KMS-11 (cell line): ENCODE results near the gene EQTN.

Source experiments
- H2AFZ ChIP-seq: fragments of 200-600 bp; sonication (generic); 2 replicates; pipeline ENCODE4 v1.6.1; 2016; ENCODE audit warnings: antibody characterized with exemption, mixed run types, low read depth
- H3K27ac ChIP-seq: fragments of 200-600 bp; sonication (generic); 2 replicates; pipeline ENCODE4 v1.6.1; 2016; ENCODE audit warnings: mild to moderate bottlenecking, mixed run types
- H3K27me3 ChIP-seq: fragments of 200-600 bp; sonication (generic); 2 replicates; pipeline ENCODE4 v1.6.1; 2017; ENCODE audit warnings: mild to moderate bottlenecking, low read depth, mixed run types, moderate library complexity; ENCODE audit not compliant: insufficient read depth
- H3K36me3 ChIP-seq: fragments of 200-600 bp; sonication (generic); 2 replicates; pipeline ENCODE4 v1.6.1; 2017; ENCODE audit warnings: mild to moderate bottlenecking, mixed run types; ENCODE audit not compliant: insufficient read depth
- H3K4me1 ChIP-seq: fragments of 200-600 bp; sonication (generic); 2 replicates; pipeline ENCODE4 v1.6.1; 2016; ENCODE audit warnings: mild to moderate bottlenecking, low read depth, mixed run types; ENCODE audit not compliant: poor library complexity, severe bottlenecking
- H3K4me2 ChIP-seq: fragments of 200-600 bp; sonication (generic); 2 replicates; pipeline ENCODE4 v1.7.0; 2016; ENCODE audit warnings: mild to moderate bottlenecking, mixed run types
- H3K4me3 ChIP-seq: fragments of 200-600 bp; sonication (generic); IDR thresholded peaks from 2 replicates; pipeline ENCODE4 v1.6.1; 2017; ENCODE audit warnings: low read depth, low read length, mixed read lengths; ENCODE audit not compliant: insufficient read depth
- H3K79me2 ChIP-seq: fragments of 200-600 bp; sonication (generic); 2 replicates; pipeline ENCODE4 v1.6.1; 2016; ENCODE audit warnings: low read depth, mixed run types; ENCODE audit not compliant: insufficient read depth
- H3K9ac ChIP-seq: fragments of 200-600 bp; sonication (generic); 2 replicates; pipeline ENCODE4 v1.6.1; 2016; ENCODE audit warnings: mild to moderate bottlenecking, mixed run types
- H4K20me1 ChIP-seq: fragments of 200-600 bp; sonication (generic); 2 replicates; pipeline ENCODE4 v1.6.1; 2016; ENCODE audit warnings: mild to moderate bottlenecking, mixed run types; ENCODE audit not compliant: insufficient read depth
- CTCF ChIP-seq: fragments of 200-600 bp; sonication (generic); conservative IDR thresholded peaks from 2 replicates; pipeline ENCODE4 v1.6.1; 2017; ENCODE audit warnings: low read depth, mild to moderate bottlenecking, antibody characterized with exemption, low read length, moderate library complexity, mixed read lengths

Gene EQTN

GRCh38 chr9:27340285-27340674 lies 43.3 kb upstream of the EQTN start:
- no peak overlapping the region for H3K4me3 ChIP-seq
- no peaks in the 10 kb centered on the region for H3K36me3 ChIP-seq
- TF ChIP-seq CTCF, result no peak
- H3K4me2 ChIP-seq, result no peak overlapping the region
- no peaks in the 10 kb centered on the region for H3K27me3 ChIP-seq
- no peaks in the 10 kb centered on the region for H3K4me1 ChIP-seq
- H2AFZ ChIP-seq, result no peak overlapping the region
- no peak overlapping the region for H3K9ac ChIP-seq
- no peak overlapping the region for H3K27ac ChIP-seq
- H4K20me1 ChIP-seq, result no peaks in the 10 kb centered on the region
- H3K79me2 ChIP-seq, result no peaks in the 10 kb centered on the region

GRCh38 chr9:27339661-27340284 lies 42.8 kb upstream of the EQTN start:
- H3K4me2 ChIP-seq, result no peak overlapping the region
- TF ChIP-seq CTCF, result no peak
- no peak overlapping the region for H3K27ac ChIP-seq

GRCh38 chr9:27338527-27338903 lies 41.6 kb upstream of the EQTN start:
- Histone ChIP-seq H3K27me3 (no peaks in the 10 kb centered on the region), H3K36me3 (no peaks in the 10 kb centered on the region), H3K79me2 (no peaks in the 10 kb centered on the region), H4K20me1 (no peaks in the 10 kb centered on the region), H3K27ac (no peak overlapping the region), H3K9ac (no peak overlapping the region), H3K4me2 (no peak overlapping the region), H3K4me3 (no peak overlapping the region), H3K4me1 (no peaks in the 10 kb centered on the region), H2AFZ (no peak overlapping the region)
- no peak for TF ChIP-seq CTCF

More at GRCh38 chr9:27339661-27340284, 42.8 kb upstream of the EQTN start:
- Histone ChIP-seq H3K9ac (no peak overlapping the region), H3K36me3 (no peaks in the 10 kb centered on the region), H3K27me3 (no peaks in the 10 kb centered on the region), H2AFZ (no peak overlapping the region), H4K20me1 (no peaks in the 10 kb centered on the region), H3K79me2 (no peaks in the 10 kb centered on the region), H3K4me3 (no peak overlapping the region), H3K4me1 (no peaks in the 10 kb centered on the region)

GRCh38 chr9:27337833-27338526 lies 41.0 kb upstream of the EQTN start:
- H3K27ac ChIP-seq, result no peak overlapping the region
- TF ChIP-seq CTCF, result no peak
- H4K20me1 ChIP-seq, result no peaks in the 10 kb centered on the region
- no peak overlapping the region for H3K9ac ChIP-seq
- no peaks in the 10 kb centered on the region for H3K27me3 ChIP-seq
- H3K79me2 ChIP-seq, result no peaks in the 10 kb centered on the region
- H3K36me3 ChIP-seq, result no peaks in the 10 kb centered on the region
- H3K4me2 ChIP-seq, result no peak overlapping the region
- no peaks in the 10 kb centered on the region for H3K4me1 ChIP-seq
- no peak overlapping the region for H3K4me3 ChIP-seq
- no peak overlapping the region for H2AFZ ChIP-seq
